GM21576 (cell line): ENCODE results near the gene GGCT.
A peak's percentile ranks its signal among the peaks of the same experiment; 100 is the strongest.
"Not testable (repeated sequence)": the region's sequence is repeated elsewhere in the genome, so short reads cannot be mapped to it uniquely, and the experiment has no call there.

Source experiments
- ATAC-seq: cut with Tn5 transposase; IDR thresholded peaks from one replicate; pipeline ENCODE4 v1.9.1; 2021; ENCODE audit warnings: mild to moderate bottlenecking, moderate library complexity; ENCODE audit not compliant: unreplicated experiment

The GGCT gene

GRCh38 chr7:30504301-30505173 is at the start of gene GGCT:
GGCT (minus strand) TSS chr7:30504829; CDS start chr7:30504709, 120 bp downstream.
- peak; percentile 97 for ATAC-seq

- ATAC-seq = no peak
Measured at GRCh38 chr7:30553546-30553945, 48.9 kb upstream of the GGCT start.

GRCh38 chr7:30553141-30553540 is 48.5 kb upstream of the GGCT start:
- no peak for ATAC-seq

GRCh38 chr7:30552330-30552729 is 47.7 kb upstream of the GGCT start:
- ATAC-seq = no peak

GRCh38 chr7:30549931-30550493 is 45.4 kb upstream of the GGCT start:
- no peak for ATAC-seq

GRCh38 chr7:30548845-30549244 is 44.2 kb upstream of the GGCT start:
- ATAC-seq = no peak

- no peak for ATAC-seq
Measured at GRCh38 chr7:30546596-30546995, 42.0 kb upstream of the GGCT start.

- no peak for ATAC-seq
Measured at GRCh38 chr7:30545791-30546555, 41.3 kb upstream of the GGCT start.

- no peak for ATAC-seq
Measured at GRCh38 chr7:30543813-30544525, 39.3 kb upstream of the GGCT start.

GRCh38 chr7:30543115-30543514 is 38.5 kb upstream of the GGCT start:
- not testable (repeated sequence) for ATAC-seq

GRCh38 chr7:30533886-30534285 is 29.3 kb upstream of the GGCT start:
- ATAC-seq = no peak

- ATAC-seq = no peak
Measured at GRCh38 chr7:30531286-30531685, 26.7 kb upstream of the GGCT start.

- ATAC-seq = no peak
Measured at GRCh38 chr7:30530373-30530772, 25.7 kb upstream of the GGCT start.

GRCh38 chr7:30528779-30529178 is 24.1 kb upstream of the GGCT start:
- ATAC-seq = no peak

- ATAC-seq = not testable (repeated sequence)
Measured at GRCh38 chr7:30527297-30527696, 22.7 kb upstream of the GGCT start.

GRCh38 chr7:30526163-30526562 is 21.5 kb upstream of the GGCT start:
- ATAC-seq = no peak

- ATAC-seq = no peak
Measured at GRCh38 chr7:30525429-30525828, 20.8 kb upstream of the GGCT start.

GRCh38 chr7:30524545-30524944 is 19.9 kb upstream of the GGCT start:
- ATAC-seq = no peak

GRCh38 chr7:30523466-30523865 is 18.8 kb upstream of the GGCT start:
- no peak for ATAC-seq

GRCh38 chr7:30522159-30522558 is 17.5 kb upstream of the GGCT start:
- ATAC-seq = no peak

- ATAC-seq = no peak
Measured at GRCh38 chr7:30521532-30521931, 16.9 kb upstream of the GGCT start.
